NCI-H2107 treated with DMSO at 0.1 percent for 48 hours (cell line): ENCODE results near the gene OBSCN.

ENCODE experiments used
- DNase-seq: peaks from one replicate; lab custom pipeline; 2025; ENCODE audit not compliant: unreplicated experiment; lab: John Stamatoyannopoulos, UW

The OBSCN gene

GRCh38 chr1:228376651-228377631 lies 169.1 kb downstream of the OBSCN start:
- DNase-seq, result no peak

GRCh38 chr1:228377664-228378089 lies 169.8 kb downstream of the OBSCN start:
- DNase-seq, result no peak

- peak; percentile 62 for DNase-seq
Measured at GRCh38 chr1:228378090-228378872, 170.4 kb downstream of the OBSCN start.

DNA sequence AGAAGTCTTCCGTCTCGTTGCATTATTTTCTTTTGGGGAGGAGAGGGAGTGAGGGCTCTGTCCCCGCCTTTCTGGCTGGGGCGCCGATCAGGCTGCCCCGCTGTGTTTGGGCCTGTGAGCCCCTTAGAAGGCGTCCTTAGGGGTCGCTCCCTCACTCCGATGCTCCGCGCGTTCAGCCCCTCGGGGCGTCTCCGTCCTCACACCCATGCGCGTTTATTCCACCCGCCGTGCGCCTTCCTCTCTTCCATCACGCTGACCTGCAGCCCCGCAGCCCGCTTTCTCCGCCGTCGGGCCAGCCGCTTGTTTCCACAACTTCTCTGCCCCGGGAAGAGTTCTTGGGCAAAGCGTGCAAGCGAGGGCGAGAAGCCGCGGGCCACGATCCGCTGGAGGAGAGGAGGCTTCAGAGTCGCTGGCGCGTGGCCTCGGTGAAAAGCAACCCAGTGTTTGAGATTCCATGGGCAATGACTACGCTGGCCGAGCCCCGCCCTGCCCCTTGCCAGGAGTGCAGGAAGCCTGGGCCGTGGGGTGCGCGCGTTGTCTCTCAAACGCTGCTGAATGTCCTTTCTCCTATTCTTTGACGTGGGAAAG lies 171.1 kb downstream of the OBSCN start:
- no peak for DNase-seq

DNA sequence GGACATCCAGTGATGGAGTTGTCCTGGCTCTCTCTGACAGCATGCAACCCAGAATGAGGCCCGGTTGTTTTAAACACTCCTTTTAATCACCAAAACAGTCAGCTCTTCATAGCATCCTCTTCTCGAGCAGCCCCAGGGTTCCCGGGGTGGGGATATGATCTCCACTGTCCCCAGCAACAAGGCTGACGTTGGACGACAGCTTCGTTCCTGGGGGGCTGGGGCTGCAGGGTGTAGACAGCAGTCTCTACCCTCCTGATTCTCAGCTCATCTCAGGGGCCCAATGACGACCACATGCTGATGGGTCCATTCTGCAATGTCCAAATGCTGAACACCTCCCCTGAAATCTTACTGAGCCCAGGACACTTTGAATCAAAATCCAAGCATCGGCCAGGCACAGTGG lies 171.8 kb downstream of the OBSCN start:
- no peak for DNase-seq

GRCh38 chr1:228381356-228381755 lies 173.5 kb downstream of the OBSCN start:
- DNase-seq, result no peak

DNA sequence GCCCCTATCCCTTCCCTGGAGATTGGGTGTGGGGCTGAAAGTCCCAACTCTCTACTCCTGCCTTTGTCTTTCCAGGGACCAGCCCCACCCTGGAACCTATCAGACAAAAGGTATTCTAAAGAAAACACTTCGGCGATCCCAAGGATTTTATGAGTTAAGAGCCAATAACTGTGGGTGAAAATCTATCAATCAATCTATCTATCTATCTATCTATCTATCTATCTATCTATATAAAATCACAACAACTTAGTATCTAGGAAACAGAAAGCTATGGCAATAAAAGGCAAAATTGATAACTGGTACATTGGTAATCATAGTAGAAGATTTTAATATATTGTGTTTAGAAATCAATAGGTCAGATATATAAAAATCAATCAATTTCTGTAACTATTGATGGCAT lies 175.9 kb downstream of the OBSCN start:
- no peak for DNase-seq

GRCh38 chr1:228385232-228385631 lies 177.4 kb downstream of the OBSCN start:
- no peak for DNase-seq

DNA sequence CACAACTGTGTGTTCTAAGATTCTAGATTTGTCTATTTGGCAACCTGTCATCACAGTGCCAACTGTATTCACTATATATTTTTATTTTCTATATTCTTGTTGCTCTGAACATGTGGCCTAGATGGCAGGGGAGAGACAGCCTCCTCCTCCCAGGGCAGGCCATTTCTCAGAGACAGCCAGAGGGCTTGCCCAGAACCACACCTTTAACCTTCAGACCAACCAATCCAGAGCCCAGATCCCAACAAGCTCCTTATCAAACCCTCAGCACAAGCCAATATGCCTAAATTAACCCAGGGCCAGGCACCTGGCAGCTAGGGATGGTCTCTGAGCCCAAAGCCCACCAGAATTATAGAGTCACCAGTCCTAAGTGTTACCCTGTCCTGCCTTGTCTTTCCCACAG lies 179.5 kb downstream of the OBSCN start:
- DNase-seq, result no peak

DNA sequence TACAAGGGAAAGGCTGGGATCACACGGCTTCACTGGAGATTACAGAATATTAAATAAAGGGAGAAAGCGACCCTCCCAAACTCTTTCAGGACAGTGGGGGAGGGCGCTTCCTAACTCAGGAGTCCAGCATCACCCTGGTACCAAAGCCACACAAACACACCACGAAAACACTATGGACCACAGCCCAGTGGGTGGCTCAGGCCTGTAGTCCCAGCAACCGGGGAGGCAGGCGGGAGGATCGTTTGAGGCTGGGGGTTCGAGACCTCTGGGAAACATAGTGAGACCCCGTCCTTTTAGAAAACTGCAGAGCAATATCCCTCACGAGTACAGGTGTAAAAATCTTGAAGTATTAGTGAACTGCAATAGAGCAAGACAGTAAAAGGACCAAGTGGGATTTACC lies 182.8 kb downstream of the OBSCN start:
- no peak for DNase-seq

GRCh38 chr1:228391411-228392020 lies 183.7 kb downstream of the OBSCN start:
- DNase-seq, result no peak

- DNase-seq, result no peak
Measured at GRCh38 chr1:228392111-228392936, 184.5 kb downstream of the OBSCN start.

- DNase-seq, result no peak
Measured at GRCh38 chr1:228393268-228393701, 185.4 kb downstream of the OBSCN start.

DNA sequence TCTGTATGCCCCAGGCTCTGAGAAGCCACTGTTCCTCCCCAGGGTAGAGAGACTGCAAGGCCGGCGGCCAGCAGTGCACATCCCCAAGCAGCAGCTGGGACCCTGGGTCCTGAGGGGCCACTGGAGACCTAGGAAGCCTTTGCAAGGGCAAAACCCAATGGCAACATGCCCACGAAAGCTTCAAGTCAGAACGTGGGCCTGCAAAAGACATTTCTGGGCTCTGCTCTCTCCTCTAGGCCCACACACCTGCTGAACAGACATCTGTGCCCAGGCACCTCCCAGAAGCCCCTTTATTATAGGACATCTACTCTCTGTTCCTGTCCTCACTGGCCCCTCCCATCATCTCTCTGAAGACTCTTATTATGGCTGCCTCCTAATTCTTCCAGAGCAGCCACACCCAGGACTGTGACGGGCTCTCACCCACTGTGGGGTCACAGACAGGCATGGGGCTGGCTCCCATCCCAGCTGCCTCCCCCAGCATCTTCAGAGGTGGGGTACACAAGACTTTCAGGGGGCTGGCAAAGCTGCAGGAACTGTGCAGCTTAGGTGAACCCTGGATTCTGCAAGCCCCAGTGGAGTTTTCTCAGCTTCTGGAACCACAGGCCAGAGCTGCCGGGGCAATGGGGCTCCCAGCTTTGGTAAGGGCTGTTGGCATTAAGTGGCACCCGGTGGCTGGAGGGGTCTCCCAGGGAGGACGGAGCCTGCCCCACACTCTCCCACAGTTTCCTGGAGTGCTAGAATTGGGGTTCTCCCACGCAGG lies 186.1 kb downstream of the OBSCN start:
- DNase-seq, result no peak

DNA sequence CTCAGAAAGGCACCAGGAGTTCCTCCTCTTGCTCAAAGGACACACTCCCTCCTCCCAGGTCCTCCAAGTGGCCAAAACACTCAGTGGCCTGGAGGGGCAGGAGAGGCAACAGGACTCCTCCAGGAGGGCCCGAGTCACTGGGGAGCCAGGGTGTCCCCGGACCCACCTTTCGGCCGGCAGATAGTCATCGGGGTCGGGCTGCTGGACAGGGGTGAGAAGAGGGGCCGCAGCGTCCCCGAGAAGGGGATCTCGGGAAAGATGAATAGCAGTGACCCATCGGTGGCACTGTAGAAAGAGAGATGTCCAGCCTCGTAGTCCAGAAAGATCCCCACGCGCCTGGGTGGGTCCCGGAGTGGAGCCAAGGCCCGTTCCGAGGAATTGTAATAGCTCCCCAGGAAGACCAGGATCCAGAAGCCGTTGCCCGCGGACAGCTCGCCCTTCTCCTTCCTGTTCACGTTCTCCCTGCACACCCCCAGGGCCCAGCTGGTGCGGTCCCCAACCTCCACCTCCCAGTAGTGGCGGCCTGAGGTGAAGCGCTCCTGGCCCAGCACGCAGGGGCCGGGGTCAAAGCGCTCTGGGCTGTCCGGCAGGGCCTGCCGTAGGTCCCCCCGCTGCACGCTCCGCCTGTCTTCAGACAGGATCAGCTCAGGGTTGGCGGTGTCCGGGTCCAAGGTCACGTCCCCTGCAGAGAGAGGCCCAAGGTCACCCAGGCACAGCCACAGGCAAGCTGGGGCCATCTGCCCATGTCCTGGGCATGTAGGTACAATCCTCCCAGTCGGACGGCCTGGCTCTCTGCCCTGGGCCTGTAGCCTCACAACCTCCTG lies 186.9 kb downstream of the OBSCN start:
- no peak for DNase-seq

DNA sequence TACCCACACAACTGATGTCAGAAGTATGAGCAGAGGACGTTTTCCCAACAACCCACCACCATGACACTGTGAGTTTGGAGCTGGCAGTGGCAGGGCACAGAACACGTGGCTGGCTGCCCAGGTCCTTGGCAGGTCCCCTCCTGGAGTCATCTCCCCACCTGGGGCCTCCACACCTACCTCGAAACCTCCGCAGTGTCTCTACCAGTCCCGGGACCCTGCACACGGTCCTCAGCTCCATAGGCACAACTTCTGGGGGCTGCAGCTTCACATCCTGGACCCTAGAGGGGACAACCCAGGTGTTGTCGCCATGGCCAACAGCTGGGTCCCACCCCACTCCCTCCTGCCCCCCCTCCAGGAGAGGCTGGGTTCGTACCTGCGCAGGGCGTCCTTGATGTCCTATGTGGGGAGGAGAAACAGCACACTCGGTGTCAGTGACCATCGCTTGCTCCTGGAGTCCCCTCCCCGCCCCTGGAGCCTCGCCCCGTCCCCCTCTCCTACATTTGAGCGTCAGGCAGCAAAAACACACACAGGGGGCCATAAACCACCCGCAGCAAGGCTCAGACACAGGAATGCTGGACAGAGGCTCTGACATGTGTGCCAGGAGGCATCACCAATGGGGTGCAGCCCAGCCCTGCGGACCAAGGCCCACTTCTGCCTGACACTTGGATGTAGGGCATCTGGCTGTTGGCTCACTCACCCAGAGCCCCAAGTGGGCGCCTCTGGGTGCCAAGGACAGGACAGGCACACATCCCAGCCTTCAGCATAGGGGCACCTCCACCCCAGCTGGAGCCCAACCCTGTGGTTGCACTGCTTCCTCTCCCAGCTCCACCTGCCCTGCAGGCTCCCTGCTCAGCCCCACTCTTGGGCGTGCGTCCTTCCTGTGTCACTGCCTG lies 189.2 kb downstream of the OBSCN start:
- no peak for DNase-seq

GRCh38 chr1:228397966-228398365 lies 190.1 kb downstream of the OBSCN start:
- no peak for DNase-seq
